ENCODE measurements around the gene MBTPS1. TPM values are rescaled to one million over a fixed set of nuclear protein-coding genes. Genes with fewer than 3 reads are reported as not detected.

Gene MBTPS1
- total and polyA plus RNA-seq, 4 donors = 21.1 to 65.0 (median 30.8) TPM

- WGBS = 88% methylated on average over 3 of the region's 3 CpGs
- H3K4me3 ChIP-seq (ENCODE audit: low read depth in 1 of 3, low read length in 3 of 3) = no peak overlapping the region
Observed at GRCh38 chr16:84036131-84036530, 80.6 kb downstream of the MBTPS1 start.

GRCh38 chr16:84034516-84034915 lies 82.2 kb downstream of the MBTPS1 start:
- H3K27ac ChIP-seq (ENCODE audit: low read depth in 1 of 2, low read length in 2 of 2) = no peak overlapping the region
- peaks cover 0 to 2% (median under 1%) of the 10 kb centered on the region in 4 donors for H3K9me3 ChIP-seq (ENCODE audit: control insufficient read depth in 4 of 4, low read length in 3 of 4)
- no peaks in the 10 kb centered on the region for H3K4me1 ChIP-seq (ENCODE audit: control insufficient read depth in 4 of 4, insufficient read depth in 4 of 4, low read length in 3 of 4)
- no peaks in the 10 kb centered on the region for H3K36me3 ChIP-seq (ENCODE audit: control insufficient read depth in 4 of 4, insufficient read depth in 3 of 4, low read depth in 1 of 4, low read length in 3 of 4)
- H3K27me3 ChIP-seq (ENCODE audit: control insufficient read depth in 4 of 4, insufficient read depth in 4 of 4, low read length in 3 of 4) = no peaks in the 10 kb centered on the region
- WGBS = 93% methylated on average over 12 of the region's 12 CpGs
- DNase-seq (ENCODE audit: low spot score) = no peak
- no peak overlapping the region for H3K4me3 ChIP-seq (ENCODE audit: low read depth in 1 of 3, low read length in 3 of 3)
- H3K9ac ChIP-seq (ENCODE audit: low read depth in 1 of 2, low read length in 2 of 2) = no peak overlapping the region
- TF ChIP-seq RXRA (IDR thresholded peaks at IDR 0.05) = no peak
- TF ChIP-seq TAF1 (conservative IDR thresholded peaks at IDR 0.05) = no peak
- no peak for TF ChIP-seq MAX (IDR thresholded peaks at IDR 0.05)
- TF ChIP-seq HNF4G (IDR thresholded peaks at IDR 0.05) = no peak
- no peak for TF ChIP-seq GABPA (IDR thresholded peaks at IDR 0.05 in 1 of 2, conservative IDR thresholded peaks at IDR 0.05 in 1 of 2)
- no peak for TF ChIP-seq NR2F2 (IDR thresholded peaks at IDR 0.05)
- no peak for TF ChIP-seq FOXA2 (IDR thresholded peaks at IDR 0.05)
- TF ChIP-seq FOXA1 (IDR thresholded peaks at IDR 0.05) = no peak
- TF ChIP-seq EGR1 (IDR thresholded peaks at IDR 0.05; ENCODE audit: low read depth in 2 of 2) = no peak
- TF ChIP-seq YY1 (IDR thresholded peaks at IDR 0.05) = no peak
- no peak for TF ChIP-seq ATF3 (IDR thresholded peaks at IDR 0.05)
- no peak for TF ChIP-seq REST (IDR thresholded peaks at IDR 0.05)

More at GRCh38 chr16:84036131-84036530, 80.6 kb downstream of the MBTPS1 start:
- no peak overlapping the region for H3K9ac ChIP-seq (ENCODE audit: low read depth in 1 of 2, low read length in 2 of 2)
- H3K27me3 ChIP-seq (ENCODE audit: control insufficient read depth in 4 of 4, insufficient read depth in 4 of 4, low read length in 3 of 4) = no peaks in the 10 kb centered on the region
- TF ChIP-seq RXRA (IDR thresholded peaks at IDR 0.05) = no peak
- TF ChIP-seq REST (IDR thresholded peaks at IDR 0.05) = no peak
- TF ChIP-seq HNF4G (IDR thresholded peaks at IDR 0.05) = no peak
- TF ChIP-seq, protein P1, sequence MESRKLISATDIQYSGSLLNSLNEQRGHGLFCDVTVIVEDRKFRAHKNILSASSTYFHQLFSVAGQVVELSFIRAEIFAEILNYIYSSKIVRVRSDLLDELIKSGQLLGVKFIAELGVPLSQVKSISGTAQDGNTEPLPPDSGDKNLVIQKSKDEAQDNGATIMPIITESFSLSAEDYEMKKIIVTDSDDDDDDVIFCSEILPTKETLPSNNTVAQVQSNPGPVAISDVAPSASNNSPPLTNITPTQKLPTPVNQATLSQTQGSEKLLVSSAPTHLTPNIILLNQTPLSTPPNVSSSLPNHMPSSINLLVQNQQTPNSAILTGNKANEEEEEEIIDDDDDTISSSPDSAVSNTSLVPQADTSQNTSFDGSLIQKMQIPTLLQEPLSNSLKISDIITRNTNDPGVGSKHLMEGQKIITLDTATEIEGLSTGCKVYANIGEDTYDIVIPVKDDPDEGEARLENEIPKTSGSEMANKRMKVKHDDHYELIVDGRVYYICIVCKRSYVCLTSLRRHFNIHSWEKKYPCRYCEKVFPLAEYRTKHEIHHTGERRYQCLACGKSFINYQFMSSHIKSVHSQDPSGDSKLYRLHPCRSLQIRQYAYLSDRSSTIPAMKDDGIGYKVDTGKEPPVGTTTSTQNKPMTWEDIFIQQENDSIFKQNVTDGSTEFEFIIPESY (IDR thresholded peaks at IDR 0.05) = no peak
- no peak for TF ChIP-seq JUND (IDR thresholded peaks at IDR 0.05)
- TF ChIP-seq RAD21 (IDR thresholded peaks at IDR 0.05) = no peak
- TF ChIP-seq ATF3 (IDR thresholded peaks at IDR 0.05) = no peak
- TF ChIP-seq TAF1 (conservative IDR thresholded peaks at IDR 0.05) = no peak
- H3K36me3 ChIP-seq (ENCODE audit: control insufficient read depth in 4 of 4, insufficient read depth in 3 of 4, low read depth in 1 of 4, low read length in 3 of 4) = no peaks in the 10 kb centered on the region
- no peak for DNase-seq (ENCODE audit: low spot score)
- H3K9me3 ChIP-seq (ENCODE audit: control insufficient read depth in 4 of 4, low read length in 3 of 4) = peaks cover 0 to 2% (median under 1%) of the 10 kb centered on the region in 4 donors
- no peak overlapping the region for H3K27ac ChIP-seq (ENCODE audit: low read depth in 1 of 2, low read length in 2 of 2)
- H3K4me1 ChIP-seq (ENCODE audit: control insufficient read depth in 4 of 4, insufficient read depth in 4 of 4, low read length in 3 of 4) = no peaks in the 10 kb centered on the region

Data from liver (tissue), 9 donors.